BJ (cell line): ENCODE data around the gene GCNT3. TPM values are rescaled to one million over a fixed set of nuclear protein-coding genes. Genes with fewer than 3 reads are reported as not detected.
"Not testable (repeated sequence)": the region's sequence is repeated elsewhere in the genome, so short reads cannot be mapped to it uniquely, and the experiment has no call there.

Experiments
- CTCF ChIA-PET: fragments of 350-600 bp; formaldehyde crosslinking; extraction: SDS; loops from one replicate; lab custom pipeline; 2021; ENCODE audit warnings: antibody characterized with exemption, inconsistent platforms; lab: Yijun Ruan, JAX
- POLR2A ChIA-PET: fragments of 300-600 bp; sonication (Branson Sonifier 250); formaldehyde crosslinking; extraction: SDS; loops from one replicate; lab custom pipeline; 2021; ENCODE audit warnings: antibody characterized with exemption; lab: Charles Lee
- DNase-seq: peaks from one replicate; pipeline ENCODE4 v3.0.0-alpha.2; 2011; ENCODE audit warnings: low read depth
- H3K27me3 ChIP-seq: 2 replicates; pipeline ENCODE4 v1.6.0; 2011; ENCODE audit warnings: low read length; ENCODE audit not compliant: control insufficient read depth, insufficient read depth
- H3K36me3 ChIP-seq: 2 replicates; pipeline ENCODE4 v1.5.1; 2011; ENCODE audit warnings: low read length; ENCODE audit not compliant: control insufficient read depth, insufficient read depth
- H3K4me3 ChIP-seq: 2 replicates; pipeline ENCODE4 v1.5.1; 2011; ENCODE audit warnings: low read depth, mild to moderate bottlenecking, control low read depth, low read length
- polyA plus RNA-seq: library from polyadenylated mRNA; depleted of rRNA; stranded (reverse); fragments of >200 nt; gene quantifications from 2 replicates; pipeline ENCODE4 v1.2.3, GENCODE V29; 2011
- TF ChIP-seq, protein P1 (sequence below): IDR thresholded peaks from 2 replicates; pipeline ENCODE4 v1.5.1; 2011; ENCODE audit warnings: low read depth, mild to moderate bottlenecking, control low read depth, inconsistent platforms, low read length, moderate library complexity; ENCODE audit not compliant: insufficient read depth

Gene GCNT3
- polyA plus RNA-seq, 1 experiment = not detected

DNA sequence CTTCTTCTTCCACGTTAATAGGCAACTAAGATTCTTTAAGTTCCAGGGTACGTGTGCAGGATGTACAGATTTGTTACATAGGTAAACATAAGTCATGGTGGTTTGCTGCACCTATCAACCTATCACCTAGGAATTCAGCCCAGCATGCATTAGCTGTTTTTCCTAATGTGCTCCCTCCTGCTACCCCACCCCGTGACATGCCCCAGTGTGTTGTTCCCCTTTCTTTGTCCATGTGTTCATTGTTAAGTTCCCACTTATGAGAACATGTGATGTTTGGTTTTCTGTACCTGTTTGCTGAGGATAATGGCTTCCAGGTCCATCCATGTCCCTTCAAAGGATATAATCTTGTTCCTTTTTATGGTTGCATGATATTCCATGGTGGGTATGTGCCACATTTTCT, 24.6 kb downstream of the GCNT3 start:
- TF ChIP-seq, protein P1, sequence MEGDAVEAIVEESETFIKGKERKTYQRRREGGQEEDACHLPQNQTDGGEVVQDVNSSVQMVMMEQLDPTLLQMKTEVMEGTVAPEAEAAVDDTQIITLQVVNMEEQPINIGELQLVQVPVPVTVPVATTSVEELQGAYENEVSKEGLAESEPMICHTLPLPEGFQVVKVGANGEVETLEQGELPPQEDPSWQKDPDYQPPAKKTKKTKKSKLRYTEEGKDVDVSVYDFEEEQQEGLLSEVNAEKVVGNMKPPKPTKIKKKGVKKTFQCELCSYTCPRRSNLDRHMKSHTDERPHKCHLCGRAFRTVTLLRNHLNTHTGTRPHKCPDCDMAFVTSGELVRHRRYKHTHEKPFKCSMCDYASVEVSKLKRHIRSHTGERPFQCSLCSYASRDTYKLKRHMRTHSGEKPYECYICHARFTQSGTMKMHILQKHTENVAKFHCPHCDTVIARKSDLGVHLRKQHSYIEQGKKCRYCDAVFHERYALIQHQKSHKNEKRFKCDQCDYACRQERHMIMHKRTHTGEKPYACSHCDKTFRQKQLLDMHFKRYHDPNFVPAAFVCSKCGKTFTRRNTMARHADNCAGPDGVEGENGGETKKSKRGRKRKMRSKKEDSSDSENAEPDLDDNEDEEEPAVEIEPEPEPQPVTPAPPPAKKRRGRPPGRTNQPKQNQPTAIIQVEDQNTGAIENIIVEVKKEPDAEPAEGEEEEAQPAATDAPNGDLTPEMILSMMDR = no peak
- H3K4me3 ChIP-seq = no peak overlapping the region
- H3K27me3 ChIP-seq = no peaks in the 10 kb centered on the region
- ChIA-PET POLR2A (no interaction called here), CTCF (interaction anchor here (0.8 to 3.9 kb wide), 2 partner anchors 18 to 107 kb away, joined by 3 to 14 read pairs; no protein-coding TSS in a partner anchor)
- H3K36me3 ChIP-seq = no peaks in the 10 kb centered on the region
- DNase-seq = no peak

DNA sequence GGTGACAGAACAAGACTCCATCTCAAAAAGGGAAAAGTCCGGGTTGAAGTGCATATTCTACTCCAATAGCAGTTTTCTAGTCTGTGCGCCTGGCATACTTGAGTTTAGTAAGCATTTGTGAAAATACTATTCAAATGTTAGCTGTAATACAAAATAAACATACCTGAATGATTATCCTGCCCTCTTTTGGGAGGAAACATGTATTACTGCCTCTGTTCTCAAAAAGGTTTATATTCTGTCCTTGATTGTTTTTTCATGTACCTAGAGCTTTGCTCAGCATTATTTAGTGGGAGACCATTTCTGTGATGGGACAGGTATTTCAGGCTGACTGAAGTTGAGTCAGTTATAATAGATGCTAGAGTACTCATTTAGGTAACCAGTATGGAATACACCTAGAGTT, 25.9 kb downstream of the GCNT3 start:
- POLR2A ChIA-PET = not testable (repeated sequence)

DNA sequence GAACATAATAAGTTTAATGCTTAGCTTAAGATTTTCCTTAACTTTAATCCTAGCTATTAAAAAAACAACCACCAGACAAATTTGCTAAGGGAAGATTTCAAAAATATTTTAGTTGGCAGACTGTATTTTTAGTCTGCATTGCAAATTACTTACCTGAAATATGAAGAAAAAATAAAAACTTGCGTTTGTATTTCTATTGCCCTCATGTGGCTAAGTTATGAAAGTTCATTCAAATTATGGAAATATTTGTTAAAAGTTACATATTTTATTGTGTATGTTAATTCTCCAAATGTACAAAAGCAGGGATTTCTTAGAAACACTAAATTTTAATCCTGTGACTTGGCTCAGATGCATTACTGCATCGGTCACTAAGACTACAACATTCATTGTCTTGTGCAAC, 30.8 kb downstream of the GCNT3 start:
- Histone ChIP-seq H3K4me3 (no peak overlapping the region), H3K36me3 (peaks cover 5% of the 10 kb centered on the region), H3K27me3 (no peaks in the 10 kb centered on the region)
- no peak for DNase-seq
- CTCF ChIA-PET = interaction anchor here (0.7 to 1.2 kb wide), 4 partner anchors 9 to 12 kb away, joined by 3 to 6 read pairs (median 4); no protein-coding TSS in a partner anchor
- POLR2A ChIA-PET = no interaction called here
- TF ChIP-seq, protein P1 = no peak

More for the DNA sequence above, 25.9 kb downstream of the GCNT3 start:
- H3K4me3 ChIP-seq, H3K27me3 ChIP-seq, DNase-seq, H3K36me3 ChIP-seq: not testable (repeated sequence)
- CTCF ChIA-PET = interaction anchor here (1.8 kb wide), 1 partner anchor 9 kb away, joined by 5 read pairs; no protein-coding TSS in a partner anchor

DNA sequence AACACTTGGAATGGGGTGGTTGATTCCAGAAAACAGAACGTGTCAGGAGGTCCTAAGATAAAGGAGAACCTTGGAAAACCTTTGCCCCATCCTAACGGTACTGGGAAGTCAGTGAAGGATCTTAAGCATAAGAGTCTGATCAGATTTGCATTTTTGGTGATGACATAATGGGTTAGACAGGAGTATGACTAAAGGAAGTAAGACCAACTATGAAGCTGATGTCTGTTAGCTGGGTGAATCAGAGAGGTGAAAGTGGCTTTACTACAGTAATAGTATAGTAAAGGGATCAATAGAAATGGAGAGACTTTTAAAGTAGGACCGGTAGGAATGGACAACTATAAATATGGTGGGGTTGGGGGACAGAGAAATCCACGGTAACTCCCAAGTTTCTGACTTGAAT, 33.2 kb downstream of the GCNT3 start:
- H3K36me3 ChIP-seq = peaks cover 5% of the 10 kb centered on the region
- TF ChIP-seq, protein P1 = no peak
- H3K27me3 ChIP-seq = no peaks in the 10 kb centered on the region
- no peak overlapping the region for H3K4me3 ChIP-seq
- ChIA-PET CTCF (interaction anchor here (1.2 kb wide), 1 partner anchor 44 kb away, joined by 4 read pairs; the partner anchor contains the start of gene BNIP2), POLR2A (no interaction called here)
- DNase-seq = no peak

DNA sequence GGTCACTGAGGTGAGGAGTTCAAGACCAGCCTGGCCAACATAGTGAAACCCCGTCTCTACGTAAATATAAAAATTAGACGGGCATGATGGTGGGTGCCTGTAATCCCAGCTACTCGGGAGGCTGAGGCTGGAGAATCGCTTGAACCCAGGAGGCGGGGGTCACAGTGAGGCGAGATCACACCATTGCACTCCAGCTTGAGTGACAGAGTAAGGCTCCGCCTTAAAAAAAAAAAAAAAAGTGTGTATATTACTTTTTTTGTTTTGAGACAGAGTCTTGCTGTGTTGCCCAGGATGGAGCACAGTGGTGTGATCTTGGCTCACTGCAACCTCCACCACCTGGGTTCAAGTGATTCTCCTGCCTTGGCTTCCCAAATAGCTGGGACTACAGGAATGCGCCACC, 34.2 kb downstream of the GCNT3 start:
- H3K27me3 ChIP-seq, H3K4me3 ChIP-seq, DNase-seq, H3K36me3 ChIP-seq, POLR2A ChIA-PET: not testable (repeated sequence)
- CTCF ChIA-PET = interaction anchor here (0.9 to 1.8 kb wide), 2 partner anchors 8 to 927 kb away, joined by 3 to 5 read pairs; no protein-coding TSS in a partner anchor

DNA sequence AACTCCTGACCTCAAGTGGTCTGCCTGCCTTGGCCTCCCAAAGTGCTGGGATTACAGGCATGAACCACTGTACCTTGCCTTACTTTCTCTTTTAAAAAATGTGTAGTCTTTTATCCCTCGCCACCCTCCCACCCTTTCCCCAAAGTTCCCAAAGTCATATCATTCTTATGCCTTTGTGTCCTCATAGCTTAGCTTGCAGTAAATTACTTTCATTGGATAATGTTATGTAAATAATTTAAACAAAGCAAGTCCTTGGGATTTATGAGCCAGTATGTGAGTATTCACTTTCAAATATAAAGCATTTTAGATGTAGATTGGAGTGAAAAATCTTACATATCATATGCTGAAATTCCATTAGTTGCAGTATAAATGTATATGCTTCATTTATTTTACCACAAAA, 34.7 kb downstream of the GCNT3 start:
- POLR2A ChIA-PET = no interaction called here
- Histone ChIP-seq H3K36me3 (peaks cover 5% of the 10 kb centered on the region), H3K27me3 (no peaks in the 10 kb centered on the region), H3K4me3 (no peak overlapping the region)
- TF ChIP-seq, protein P1 = no peak
- CTCF ChIA-PET = interaction anchor here (0.9 to 1.8 kb wide), 3 partner anchors 9 to 927 kb away, joined by 3 to 5 read pairs (median 3); no protein-coding TSS in a partner anchor
- no peak for DNase-seq
